Lower lobe of right lung (tissue), 2 donors: Measurements from ENCODE around the gene CCDC28B. TPM values are rescaled to one million over a fixed set of nuclear protein-coding genes. Genes with fewer than 3 reads are reported as not detected.

Experiments used
- ATAC-seq, 2 donors: fragments of 200-7000 bp; cut with Tn5 transposase; one replicate each; pipeline ENCODE4 v1.9.1; 2020 to 2022; ENCODE audit warnings: mild to moderate bottlenecking in 2 of 2, moderate library complexity in 2 of 2
- DNase-seq: peaks from one replicate; pipeline ENCODE4 v3.0.0-alpha.2; 2020
- H3K27ac ChIP-seq: fragments of 200-600 bp; one replicate; pipeline ENCODE4 v1.8.0; 2022
- H3K27me3 ChIP-seq: fragments of 200-600 bp; one replicate; pipeline ENCODE4 v1.8.0; 2022; ENCODE audit warnings: low read depth
- H3K36me3 ChIP-seq: fragments of 200-600 bp; one replicate; pipeline ENCODE4 v1.8.0; 2022; ENCODE audit warnings: mild to moderate bottlenecking
- H3K4me1 ChIP-seq: fragments of 200-600 bp; one replicate; pipeline ENCODE4 v1.8.0; 2022
- H3K4me3 ChIP-seq: fragments of 200-600 bp; one replicate; pipeline ENCODE4 v1.8.0; 2022; ENCODE audit warnings: mild to moderate bottlenecking
- H3K9me3 ChIP-seq: fragments of 200-600 bp; one replicate; pipeline ENCODE4 v1.8.0; 2022
- CTCF ChIP-seq: fragments of 200-600 bp; IDR thresholded peaks from one replicate; pipeline ENCODE4 v1.8.0; 2022; ENCODE audit warnings: antibody characterized with exemption, mild to moderate bottlenecking
- intact Hi-C: fragments of 100-400 bp; cut with DNase I; formaldehyde crosslinking; loops from one replicate; pipeline ENCODE4 v1.11.0; 2022
- total RNA-seq: library from RNA; stranded (reverse); fragmentation: NEBNext Ultra II Directional; extraction: Animal tissue kit (Norgen Biotek cat#: 25700); gene quantifications from one replicate; pipeline ENCODE4 v1.2.1, GENCODE V29; 2021
- donor health status: DM: no; HTN: yes; CAD: no; lungs with severe emphysema.

Gene CCDC28B
- total RNA-seq, 1 donor from 2014 or later = 3.3 TPM

GRCh38 chr1:32180186-32181060 lies 20.0 kb upstream of the CCDC28B start:
- ATAC-seq = peak; percentile 60
- TF ChIP-seq CTCF = no peak
- Histone ChIP-seq H3K4me1 (peaks cover 50% of the 10 kb centered on the region), H3K27me3 (no peaks in the 10 kb centered on the region), H3K36me3 (peaks cover 41% of the 10 kb centered on the region), H3K9me3 (no peaks in the 10 kb centered on the region), H3K4me3 (peak overlapping the region; percentile 76), H3K27ac (peak overlapping the region; percentile 85)
- DNase-seq = peak; percentile 73
- intact Hi-C loops = no loop called here

- peak overlapping the region; percentile 76 for H3K4me3 ChIP-seq
- no peak for TF ChIP-seq CTCF
- H3K9me3 ChIP-seq = no peaks in the 10 kb centered on the region
- DNase-seq = no peak
- no peaks in the 10 kb centered on the region for H3K27me3 ChIP-seq
- H3K27ac ChIP-seq = peak overlapping the region; percentile 85
- peaks cover 48% of the 10 kb centered on the region for H3K36me3 ChIP-seq
- intact Hi-C loops = no loop called here
- peaks cover 53% of the 10 kb centered on the region for H3K4me1 ChIP-seq
- ATAC-seq = no peak
These were observed 19.3 kb upstream of the CCDC28B start for GRCh38 chr1:32181065-32181464.

- DNase-seq (no peak), ATAC-seq (no peak)
- TF ChIP-seq CTCF = no peak
- no peaks in the 10 kb centered on the region for H3K9me3 ChIP-seq
- peak overlapping the region; percentile 76 for H3K4me3 ChIP-seq
- peaks cover 53% of the 10 kb centered on the region for H3K36me3 ChIP-seq
- no peak overlapping the region for H3K27ac ChIP-seq
- peaks cover 55% of the 10 kb centered on the region for H3K4me1 ChIP-seq
- no peaks in the 10 kb centered on the region for H3K27me3 ChIP-seq
- intact Hi-C loops = no loop called here
These were observed 18.8 kb upstream of the CCDC28B start for GRCh38 chr1:32181563-32181962.

- TF ChIP-seq CTCF = no peak
- Histone ChIP-seq H3K27me3 (no peaks in the 10 kb centered on the region), H3K4me1 (peaks cover 55% of the 10 kb centered on the region), H3K27ac (no peak overlapping the region), H3K9me3 (no peaks in the 10 kb centered on the region), H3K4me3 (peak overlapping the region; percentile 76), H3K36me3 (peaks cover 58% of the 10 kb centered on the region)
- intact Hi-C loops = no loop called here
- no peak for ATAC-seq
- DNase-seq = no peak
These were observed 18.3 kb upstream of the CCDC28B start for GRCh38 chr1:32182060-32182459.

GRCh38 chr1:32184650-32185049 lies 15.7 kb upstream of the CCDC28B start:
- Histone ChIP-seq H3K4me1 (peaks cover 47% of the 10 kb centered on the region), H3K36me3 (peaks cover 84% of the 10 kb centered on the region), H3K4me3 (no peak overlapping the region), H3K27ac (no peak overlapping the region), H3K27me3 (no peaks in the 10 kb centered on the region), H3K9me3 (no peaks in the 10 kb centered on the region)
- ATAC-seq (no peak), DNase-seq (no peak)
- intact Hi-C loops = no loop called here
- TF ChIP-seq CTCF = no peak
